IPS-NIHi7 (cell line): ENCODE measurements around the gene PIEZO1.

Source experiments
- DNase-seq: peaks from one replicate; pipeline ENCODE4 v3.0.0; 2012; ENCODE audit warnings: mixed read lengths; ENCODE audit errors: extremely low spot score

The PIEZO1 gene

GRCh38 chr16:88691924-88692560 is 93.0 kb downstream of the PIEZO1 start:
- no peak for DNase-seq

GRCh38 chr16:88691129-88691813 is 93.7 kb downstream of the PIEZO1 start:
- DNase-seq: no peak

GRCh38 chr16:88690341-88691128 is 94.5 kb downstream of the PIEZO1 start:
- DNase-seq: no peak

- peak; percentile 64 for DNase-seq
Observed at GRCh38 chr16:88688013-88688778, 96.8 kb downstream of the PIEZO1 start.

- no peak for DNase-seq
Observed at GRCh38 chr16:88687676-88688012, 97.4 kb downstream of the PIEZO1 start.

GRCh38 chr16:88687254-88687576 is 97.8 kb downstream of the PIEZO1 start:
- DNase-seq: no peak

GRCh38 chr16:88686439-88687253 is 98.4 kb downstream of the PIEZO1 start, which contains the start of gene SNAI3:
Gene SNAI3, minus strand, starts transcription at chr16:88686507. Its CDS starts 101 bp downstream, at chr16:88686406.
- peak; percentile 98 for DNase-seq

- DNase-seq: peak; percentile 61
Observed at GRCh38 chr16:88686062-88686438, 99.0 kb downstream of the PIEZO1 start.

GRCh38 chr16:88685156-88686061 is 99.6 kb downstream of the PIEZO1 start:
- DNase-seq: peak; percentile 67

- no peak for DNase-seq
Observed at GRCh38 chr16:88684569-88685155, 100.4 kb downstream of the PIEZO1 start.

GRCh38 chr16:88681709-88682451 is 103.1 kb downstream of the PIEZO1 start:
- DNase-seq: no peak

- DNase-seq: peak; percentile 75
Observed at GRCh38 chr16:88681084-88681680, 103.8 kb downstream of the PIEZO1 start.

- no peak for DNase-seq
Observed at GRCh38 chr16:88680554-88681083, 104.4 kb downstream of the PIEZO1 start.

GRCh38 chr16:88678224-88678979 is 106.6 kb downstream of the PIEZO1 start:
- DNase-seq: no peak

- DNase-seq: no peak
Observed at GRCh38 chr16:88677721-88678120, 107.3 kb downstream of the PIEZO1 start.

- DNase-seq: no peak
Observed at GRCh38 chr16:88676502-88677242, 108.3 kb downstream of the PIEZO1 start.
